ENCODE data around the gene HILPDA. TPM values are rescaled to one million over a fixed set of nuclear protein-coding genes. Genes with fewer than 3 reads are reported as not detected.

Gene HILPDA
- total and polyA plus RNA-seq, 3 donors from 2014 or later: 31.4 to 44.8 (median 34.3) TPM

- no peak for DNase-seq
- TF ChIP-seq POLR2A (IDR thresholded peaks at IDR 0.05): no peak
- no peak for TF ChIP-seq CTCF (IDR thresholded peaks at IDR 0.05)
- intact Hi-C loops (cut with DNase I; ENCODE audit: low total_unique reads): no loop called here
- 53 to 88% methylated on average over 3 of the region's 3 CpGs for WGBS, 2 donors
- no peak overlapping the region for H3K4me3 ChIP-seq
- no peaks in the 10 kb centered on the region for H3K27me3 ChIP-seq
- no peaks in the 10 kb centered on the region for H3K36me3 ChIP-seq (ENCODE audit: low read depth, missing control alignments)
- no peaks in the 10 kb centered on the region for H3K9me3 ChIP-seq
- H3K27ac ChIP-seq: no peak overlapping the region
- H3K4me1 ChIP-seq: peaks cover 7% of the 10 kb centered on the region
Measured at GRCh38 chr7:128422842-128423241, 32.8 kb upstream of the HILPDA start.

- DNase-seq: no peak
- Histone ChIP-seq H3K36me3 (ENCODE audit: low read depth, missing control alignments) (no peaks in the 10 kb centered on the region), H3K27ac (no peak overlapping the region), H3K4me3 (no peak overlapping the region), H3K27me3 (no peaks in the 10 kb centered on the region), H3K4me1 (peaks cover 7% of the 10 kb centered on the region), H3K9me3 (no peaks in the 10 kb centered on the region)
- WGBS, 2 donors: 68 to 84% methylated on average over 1 of the region's 1 CpG
- no peak for TF ChIP-seq POLR2A (IDR thresholded peaks at IDR 0.05)
- intact Hi-C loops (cut with DNase I; ENCODE audit: low total_unique reads): loop anchor here (5.0 kb wide), 1 partner anchor 38 kb away; no protein-coding TSS in a partner anchor
Measured at GRCh38 chr7:128424686-128425275, 30.9 kb upstream of the HILPDA start.

- peak; percentile 87 for DNase-seq
- H3K9me3 ChIP-seq: no peaks in the 10 kb centered on the region
- peaks cover 3% of the 10 kb centered on the region for H3K4me1 ChIP-seq
- no peaks in the 10 kb centered on the region for H3K27me3 ChIP-seq
- no peak for TF ChIP-seq POLR2A (IDR thresholded peaks at IDR 0.05)
- peak; percentile 68 to 93 (median 78) for TF ChIP-seq CTCF (IDR thresholded peaks at IDR 0.05)
- H3K27ac ChIP-seq: no peak overlapping the region
- WGBS, 2 donors: 49 to 53% methylated on average over 4 of the region's 4 CpGs
- H3K4me3 ChIP-seq: no peak overlapping the region
- no peaks in the 10 kb centered on the region for H3K36me3 ChIP-seq (ENCODE audit: low read depth, missing control alignments)
- intact Hi-C loops (cut with DNase I; ENCODE audit: low total_unique reads): loop anchor here (5.0 kb wide), 1 partner anchor 36 kb away; no protein-coding TSS in a partner anchor
Measured at GRCh38 chr7:128425850-128426249, 29.8 kb upstream of the HILPDA start.

GRCh38 chr7:128427289-128427891, 28.3 kb upstream of the HILPDA start:
- H3K36me3 ChIP-seq (ENCODE audit: low read depth, missing control alignments): no peaks in the 10 kb centered on the region
- no peak overlapping the region for H3K27ac ChIP-seq
- H3K4me1 ChIP-seq: peaks cover 7% of the 10 kb centered on the region
- no peak for DNase-seq
- intact Hi-C loops (cut with DNase I; ENCODE audit: low total_unique reads): loop anchor here (5.0 kb wide), 1 partner anchor 35 kb away; no protein-coding TSS in a partner anchor
- H3K27me3 ChIP-seq: no peaks in the 10 kb centered on the region
- no peaks in the 10 kb centered on the region for H3K9me3 ChIP-seq
- TF ChIP-seq POLR2A (IDR thresholded peaks at IDR 0.05): no peak
- peak; percentile 76 to 87 (median 81) for TF ChIP-seq CTCF (IDR thresholded peaks at IDR 0.05)
- no peak overlapping the region for H3K4me3 ChIP-seq
- WGBS, 2 donors: 28 to 39% methylated on average over 7 of the region's 7 CpGs

- 69 to 83% methylated on average over 3 of the region's 3 CpGs for WGBS, 2 donors
- Histone ChIP-seq H3K9me3 (no peaks in the 10 kb centered on the region), H3K4me3 (no peak overlapping the region), H3K27me3 (no peaks in the 10 kb centered on the region), H3K36me3 (ENCODE audit: low read depth, missing control alignments) (no peaks in the 10 kb centered on the region), H3K4me1 (peaks cover 7% of the 10 kb centered on the region), H3K27ac (no peak overlapping the region)
- no peak for DNase-seq
- TF ChIP-seq CTCF (IDR thresholded peaks at IDR 0.05) (no peak), POLR2A (IDR thresholded peaks at IDR 0.05) (no peak)
- intact Hi-C loops (cut with DNase I; ENCODE audit: low total_unique reads): no loop called here
Measured at GRCh38 chr7:128430207-128430606, 25.5 kb upstream of the HILPDA start.
